Measurements from ENCODE around the gene KRT20. TPM values are rescaled to one million over a fixed set of nuclear protein-coding genes. Genes with fewer than 3 reads are reported as not detected.

The KRT20 gene
- total and polyA plus RNA-seq, 2 of the 13 experiments (the other 11 are each of a cell fraction or from before 2014, with no cell fraction given): 0.13 to 0.20 TPM

DNA sequence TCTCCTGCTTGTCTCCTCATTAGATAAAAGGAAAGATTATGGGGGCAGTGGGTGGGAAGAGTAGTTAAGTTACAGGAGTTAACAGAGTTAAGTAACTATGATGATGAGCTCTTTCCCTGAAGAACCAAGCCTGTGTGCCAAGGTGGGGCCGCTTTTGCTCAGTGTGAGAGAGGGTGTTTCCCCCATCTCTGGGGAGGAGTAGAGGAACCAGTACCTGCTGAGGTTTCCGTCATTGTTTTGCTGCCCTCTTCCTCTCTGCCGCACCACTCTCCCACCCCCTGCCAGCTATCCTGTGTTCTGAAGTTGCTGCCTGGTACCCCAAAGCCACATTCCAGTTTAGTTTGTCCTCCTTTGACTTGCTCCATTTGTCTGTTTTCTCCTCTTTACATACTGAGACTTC lies 41.8 kb downstream of the KRT20 start (continued):
- TF ChIP-seq, protein P1, sequence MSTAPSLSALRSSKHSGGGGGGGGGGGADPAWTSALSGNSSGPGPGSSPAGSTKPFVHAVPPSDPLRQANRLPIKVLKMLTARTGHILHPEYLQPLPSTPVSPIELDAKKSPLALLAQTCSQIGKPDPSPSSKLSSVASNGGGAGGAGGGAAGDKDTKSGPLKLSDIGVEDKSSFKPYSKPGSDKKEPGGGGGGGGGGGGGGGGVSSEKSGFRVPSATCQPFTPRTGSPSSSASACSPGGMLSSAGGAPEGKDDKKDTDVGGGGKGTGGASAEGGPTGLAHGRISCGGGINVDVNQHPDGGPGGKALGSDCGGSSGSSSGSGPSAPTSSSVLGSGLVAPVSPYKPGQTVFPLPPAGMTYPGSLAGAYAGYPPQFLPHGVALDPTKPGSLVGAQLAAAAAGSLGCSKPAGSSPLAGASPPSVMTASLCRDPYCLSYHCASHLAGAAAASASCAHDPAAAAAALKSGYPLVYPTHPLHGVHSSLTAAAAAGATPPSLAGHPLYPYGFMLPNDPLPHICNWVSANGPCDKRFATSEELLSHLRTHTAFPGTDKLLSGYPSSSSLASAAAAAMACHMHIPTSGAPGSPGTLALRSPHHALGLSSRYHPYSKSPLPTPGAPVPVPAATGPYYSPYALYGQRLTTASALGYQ (CRISPR knock-in tag; IDR thresholded peaks at IDR 0.05): no peak
- TF ChIP-seq MAF1 (CRISPR knock-in tag; IDR thresholded peaks at IDR 0.05; ENCODE audit: borderline replicate concordance) (no peak), TOPORS (CRISPR knock-in tag; IDR thresholded peaks at IDR 0.05) (no peak), ZFP36 (IDR thresholded peaks at IDR 0.05; ENCODE audit: borderline replicate concordance, low read depth, low read length, partially characterized antibody) (no peak), ZNF720 (CRISPR knock-in tag; IDR thresholded peaks at IDR 0.05) (no peak), SOX13 (IDR thresholded peaks at IDR 0.05) (no peak), SOX13 (CRISPR knock-in tag; conservative IDR thresholded peaks at IDR 0.05 in 1 of 2, IDR thresholded peaks at IDR 0.05 in 1 of 2) (no peak)
- TF ChIP-seq, protein P2, sequence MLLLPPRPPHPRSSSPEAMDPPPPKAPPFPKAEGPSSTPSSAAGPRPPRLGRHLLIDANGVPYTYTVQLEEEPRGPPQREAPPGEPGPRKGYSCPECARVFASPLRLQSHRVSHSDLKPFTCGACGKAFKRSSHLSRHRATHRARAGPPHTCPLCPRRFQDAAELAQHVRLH (CRISPR knock-in tag; IDR thresholded peaks at IDR 0.05; ENCODE audit: borderline replicate concordance, low read depth): no peak
- TF ChIP-seq, protein P3, sequence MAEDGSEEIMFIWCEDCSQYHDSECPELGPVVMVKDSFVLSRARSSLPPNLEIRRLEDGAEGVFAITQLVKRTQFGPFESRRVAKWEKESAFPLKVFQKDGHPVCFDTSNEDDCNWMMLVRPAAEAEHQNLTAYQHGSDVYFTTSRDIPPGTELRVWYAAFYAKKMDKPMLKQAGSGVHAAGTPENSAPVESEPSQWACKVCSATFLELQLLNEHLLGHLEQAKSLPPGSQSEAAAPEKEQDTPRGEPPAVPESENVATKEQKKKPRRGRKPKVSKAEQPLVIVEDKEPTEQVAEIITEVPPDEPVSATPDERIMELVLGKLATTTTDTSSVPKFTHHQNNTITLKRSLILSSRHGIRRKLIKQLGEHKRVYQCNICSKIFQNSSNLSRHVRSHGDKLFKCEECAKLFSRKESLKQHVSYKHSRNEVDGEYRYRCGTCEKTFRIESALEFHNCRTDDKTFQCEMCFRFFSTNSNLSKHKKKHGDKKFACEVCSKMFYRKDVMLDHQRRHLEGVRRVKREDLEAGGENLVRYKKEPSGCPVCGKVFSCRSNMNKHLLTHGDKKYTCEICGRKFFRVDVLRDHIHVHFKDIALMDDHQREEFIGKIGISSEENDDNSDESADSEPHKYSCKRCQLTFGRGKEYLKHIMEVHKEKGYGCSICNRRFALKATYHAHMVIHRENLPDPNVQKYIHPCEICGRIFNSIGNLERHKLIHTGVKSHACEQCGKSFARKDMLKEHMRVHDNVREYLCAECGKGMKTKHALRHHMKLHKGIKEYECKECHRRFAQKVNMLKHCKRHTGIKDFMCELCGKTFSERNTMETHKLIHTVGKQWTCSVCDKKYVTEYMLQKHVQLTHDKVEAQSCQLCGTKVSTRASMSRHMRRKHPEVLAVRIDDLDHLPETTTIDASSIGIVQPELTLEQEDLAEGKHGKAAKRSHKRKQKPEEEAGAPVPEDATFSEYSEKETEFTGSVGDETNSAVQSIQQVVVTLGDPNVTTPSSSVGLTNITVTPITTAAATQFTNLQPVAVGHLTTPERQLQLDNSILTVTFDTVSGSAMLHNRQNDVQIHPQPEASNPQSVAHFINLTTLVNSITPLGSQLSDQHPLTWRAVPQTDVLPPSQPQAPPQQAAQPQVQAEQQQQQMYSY (CRISPR knock-in tag; IDR thresholded peaks at IDR 0.05): no peak
- TF ChIP-seq, protein P4, sequence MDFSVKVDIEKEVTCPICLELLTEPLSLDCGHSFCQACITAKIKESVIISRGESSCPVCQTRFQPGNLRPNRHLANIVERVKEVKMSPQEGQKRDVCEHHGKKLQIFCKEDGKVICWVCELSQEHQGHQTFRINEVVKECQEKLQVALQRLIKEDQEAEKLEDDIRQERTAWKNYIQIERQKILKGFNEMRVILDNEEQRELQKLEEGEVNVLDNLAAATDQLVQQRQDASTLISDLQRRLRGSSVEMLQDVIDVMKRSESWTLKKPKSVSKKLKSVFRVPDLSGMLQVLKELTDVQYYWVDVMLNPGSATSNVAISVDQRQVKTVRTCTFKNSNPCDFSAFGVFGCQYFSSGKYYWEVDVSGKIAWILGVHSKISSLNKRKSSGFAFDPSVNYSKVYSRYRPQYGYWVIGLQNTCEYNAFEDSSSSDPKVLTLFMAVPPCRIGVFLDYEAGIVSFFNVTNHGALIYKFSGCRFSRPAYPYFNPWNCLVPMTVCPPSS (IDR thresholded peaks at IDR 0.05): no peak

Measured in HepG2 (cell line).